ENCODE data around the gene KCNMA1. TPM values are rescaled to one million over a fixed set of nuclear protein-coding genes. Genes with fewer than 3 reads are reported as not detected.

The KCNMA1 gene
- polyA plus RNA-seq, 1 donor from 2014 or later, result 60.8 TPM

GRCh38 chr10:77482072-77482471 lies 155.5 kb downstream of the KCNMA1 start:
- H3K4me3 ChIP-seq (ENCODE audit: low read length), result no peak overlapping the region
- H3K9ac ChIP-seq (ENCODE audit: low read length), result no peak overlapping the region
- no peak for TF ChIP-seq SMC3 (conservative IDR thresholded peaks at IDR 0.05; ENCODE audit: poor library complexity)
- no peak for TF ChIP-seq EZH2 (IDR thresholded peaks at IDR 0.05; ENCODE audit: borderline replicate concordance, insufficient read depth, low read length, poor library complexity, severe bottlenecking)
- no peak for TF ChIP-seq MXI1 (conservative IDR thresholded peaks at IDR 0.05; ENCODE audit: poor library complexity, severe bottlenecking)
- TF ChIP-seq RAD21 (conservative IDR thresholded peaks at IDR 0.05), result no peak
- TF ChIP-seq, protein P1, sequence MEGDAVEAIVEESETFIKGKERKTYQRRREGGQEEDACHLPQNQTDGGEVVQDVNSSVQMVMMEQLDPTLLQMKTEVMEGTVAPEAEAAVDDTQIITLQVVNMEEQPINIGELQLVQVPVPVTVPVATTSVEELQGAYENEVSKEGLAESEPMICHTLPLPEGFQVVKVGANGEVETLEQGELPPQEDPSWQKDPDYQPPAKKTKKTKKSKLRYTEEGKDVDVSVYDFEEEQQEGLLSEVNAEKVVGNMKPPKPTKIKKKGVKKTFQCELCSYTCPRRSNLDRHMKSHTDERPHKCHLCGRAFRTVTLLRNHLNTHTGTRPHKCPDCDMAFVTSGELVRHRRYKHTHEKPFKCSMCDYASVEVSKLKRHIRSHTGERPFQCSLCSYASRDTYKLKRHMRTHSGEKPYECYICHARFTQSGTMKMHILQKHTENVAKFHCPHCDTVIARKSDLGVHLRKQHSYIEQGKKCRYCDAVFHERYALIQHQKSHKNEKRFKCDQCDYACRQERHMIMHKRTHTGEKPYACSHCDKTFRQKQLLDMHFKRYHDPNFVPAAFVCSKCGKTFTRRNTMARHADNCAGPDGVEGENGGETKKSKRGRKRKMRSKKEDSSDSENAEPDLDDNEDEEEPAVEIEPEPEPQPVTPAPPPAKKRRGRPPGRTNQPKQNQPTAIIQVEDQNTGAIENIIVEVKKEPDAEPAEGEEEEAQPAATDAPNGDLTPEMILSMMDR (IDR thresholded peaks at IDR 0.05; ENCODE audit: poor library complexity, severe bottlenecking), result no peak
- no peak for TF ChIP-seq TAF1 (IDR thresholded peaks at IDR 0.05; ENCODE audit: low read depth)
- no peak for TF ChIP-seq POLR2AphosphoS5 (IDR thresholded peaks at IDR 0.05)
- TF ChIP-seq, protein P2, sequence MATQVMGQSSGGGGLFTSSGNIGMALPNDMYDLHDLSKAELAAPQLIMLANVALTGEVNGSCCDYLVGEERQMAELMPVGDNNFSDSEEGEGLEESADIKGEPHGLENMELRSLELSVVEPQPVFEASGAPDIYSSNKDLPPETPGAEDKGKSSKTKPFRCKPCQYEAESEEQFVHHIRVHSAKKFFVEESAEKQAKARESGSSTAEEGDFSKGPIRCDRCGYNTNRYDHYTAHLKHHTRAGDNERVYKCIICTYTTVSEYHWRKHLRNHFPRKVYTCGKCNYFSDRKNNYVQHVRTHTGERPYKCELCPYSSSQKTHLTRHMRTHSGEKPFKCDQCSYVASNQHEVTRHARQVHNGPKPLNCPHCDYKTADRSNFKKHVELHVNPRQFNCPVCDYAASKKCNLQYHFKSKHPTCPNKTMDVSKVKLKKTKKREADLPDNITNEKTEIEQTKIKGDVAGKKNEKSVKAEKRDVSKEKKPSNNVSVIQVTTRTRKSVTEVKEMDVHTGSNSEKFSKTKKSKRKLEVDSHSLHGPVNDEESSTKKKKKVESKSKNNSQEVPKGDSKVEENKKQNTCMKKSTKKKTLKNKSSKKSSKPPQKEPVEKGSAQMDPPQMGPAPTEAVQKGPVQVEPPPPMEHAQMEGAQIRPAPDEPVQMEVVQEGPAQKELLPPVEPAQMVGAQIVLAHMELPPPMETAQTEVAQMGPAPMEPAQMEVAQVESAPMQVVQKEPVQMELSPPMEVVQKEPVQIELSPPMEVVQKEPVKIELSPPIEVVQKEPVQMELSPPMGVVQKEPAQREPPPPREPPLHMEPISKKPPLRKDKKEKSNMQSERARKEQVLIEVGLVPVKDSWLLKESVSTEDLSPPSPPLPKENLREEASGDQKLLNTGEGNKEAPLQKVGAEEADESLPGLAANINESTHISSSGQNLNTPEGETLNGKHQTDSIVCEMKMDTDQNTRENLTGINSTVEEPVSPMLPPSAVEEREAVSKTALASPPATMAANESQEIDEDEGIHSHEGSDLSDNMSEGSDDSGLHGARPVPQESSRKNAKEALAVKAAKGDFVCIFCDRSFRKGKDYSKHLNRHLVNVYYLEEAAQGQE (IDR thresholded peaks at IDR 0.05; ENCODE audit: borderline replicate concordance), result no peak
- no peak for TF ChIP-seq EP300 (conservative IDR thresholded peaks at IDR 0.05; ENCODE audit: poor library complexity, severe bottlenecking)
- H3K36me3 ChIP-seq (ENCODE audit: insufficient read depth, low read length), result no peaks in the 10 kb centered on the region
- no peaks in the 10 kb centered on the region for H3K9me2 ChIP-seq (ENCODE audit: insufficient read depth, low read length)
- H3F3A ChIP-seq (ENCODE audit: insufficient read depth, low read length, poor library complexity, severe bottlenecking), result no peaks in the 10 kb centered on the region
- no peak overlapping the region for H2AFZ ChIP-seq (ENCODE audit: low read depth, low read length)
- no peak overlapping the region for H3K27ac ChIP-seq (ENCODE audit: low read length)
- no peaks in the 10 kb centered on the region for H3K9me3 ChIP-seq (ENCODE audit: low read length)
- no peak overlapping the region for H3K4me2 ChIP-seq (ENCODE audit: low read length)
- H3K27me3 ChIP-seq (ENCODE audit: insufficient read depth, low read depth, low read length), result no peaks in the 10 kb centered on the region
- no peaks in the 10 kb centered on the region for H4K20me1 ChIP-seq (ENCODE audit: insufficient read depth)
- no peaks in the 10 kb centered on the region for H3K79me2 ChIP-seq (replicated peaks; ENCODE audit: insufficient read depth, low read length)

DNA sequence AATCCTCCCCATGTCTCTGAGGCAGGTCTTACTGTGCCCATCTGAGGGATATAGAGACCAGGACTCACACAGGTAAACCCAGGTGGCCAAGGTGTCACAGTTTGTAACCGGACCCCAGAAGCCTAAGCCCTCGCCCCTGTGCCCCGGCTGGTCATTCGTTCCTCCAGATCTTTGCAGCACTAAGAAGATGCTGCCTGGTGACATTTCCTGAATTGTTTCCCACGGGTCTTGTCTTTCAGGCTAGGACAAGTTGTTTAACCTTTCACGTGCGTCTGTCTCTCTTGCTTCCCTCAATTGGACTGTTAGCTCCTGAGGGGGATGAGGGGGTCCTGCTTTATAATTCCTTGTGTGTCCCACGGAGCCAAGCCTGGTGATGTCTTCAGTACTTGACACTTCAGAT lies 158.0 kb downstream of the KCNMA1 start:
- H4K20me1 ChIP-seq (ENCODE audit: insufficient read depth), result no peaks in the 10 kb centered on the region
- H3K36me3 ChIP-seq (ENCODE audit: insufficient read depth, low read length), result no peaks in the 10 kb centered on the region
- no peak for TF ChIP-seq EP300 (conservative IDR thresholded peaks at IDR 0.05; ENCODE audit: poor library complexity, severe bottlenecking)
- TF ChIP-seq, protein P1 (IDR thresholded peaks at IDR 0.05; ENCODE audit: poor library complexity, severe bottlenecking), result no peak
- no peak for TF ChIP-seq EZH2 (IDR thresholded peaks at IDR 0.05; ENCODE audit: borderline replicate concordance, insufficient read depth, low read length, poor library complexity, severe bottlenecking)
- no peak for TF ChIP-seq POLR2AphosphoS5 (IDR thresholded peaks at IDR 0.05)
- TF ChIP-seq RAD21 (conservative IDR thresholded peaks at IDR 0.05), result no peak
- TF ChIP-seq, protein P2 (IDR thresholded peaks at IDR 0.05; ENCODE audit: borderline replicate concordance), result no peak
- no peaks in the 10 kb centered on the region for H3K27me3 ChIP-seq (ENCODE audit: insufficient read depth, low read depth, low read length)
- H2AFZ ChIP-seq (ENCODE audit: low read depth, low read length), result no peak overlapping the region
- H3K9me3 ChIP-seq (ENCODE audit: low read length), result no peaks in the 10 kb centered on the region
- H3K79me2 ChIP-seq (replicated peaks; ENCODE audit: insufficient read depth, low read length), result no peaks in the 10 kb centered on the region
- H3F3A ChIP-seq (ENCODE audit: insufficient read depth, low read length, poor library complexity, severe bottlenecking), result no peaks in the 10 kb centered on the region
- H3K9me2 ChIP-seq (ENCODE audit: insufficient read depth, low read length), result no peaks in the 10 kb centered on the region
- H3K4me2 ChIP-seq (ENCODE audit: low read length), result no peak overlapping the region
- no peak overlapping the region for H3K27ac ChIP-seq (ENCODE audit: low read length)
- H3K9ac ChIP-seq (ENCODE audit: low read length), result no peak overlapping the region
- no peak overlapping the region for H3K4me3 ChIP-seq (ENCODE audit: low read length)

Data from neural cell (in vitro differentiated cells).